HCT116 (cell line): ENCODE results near the gene IGSF23. TPM values are rescaled to one million over a fixed set of nuclear protein-coding genes. Genes with fewer than 3 reads are reported as not detected.

Source experiments
- ATAC-seq: fragments of 200-7000 bp; cut with Tn5 transposase; 2 replicates; pipeline ENCODE4 v1.9.1; 2020; ENCODE audit warnings: mild to moderate bottlenecking, moderate library complexity
- BruUV-seq: library from RNA; stranded (reverse); fragments of 400-500 nt; replicated peaks from 2 replicates; lab custom pipeline; 2021; lab: Mats Ljungman, UMichigan
- CTCF ChIA-PET: fragments of 300-600 bp; sonication (Branson Sonifier 250); formaldehyde crosslinking; loops from one replicate; lab custom pipeline; 2021; ENCODE audit warnings: antibody characterized with exemption; lab: Charles Lee
- POLR2A ChIA-PET: fragments of 300-600, 350-600 bp; sonication (Branson Sonifier 250); formaldehyde crosslinking; loops from one replicate; lab custom pipeline; 2021; ENCODE audit warnings: antibody characterized with exemption; lab: Charles Lee
- RAD21 ChIA-PET, 2 experiments: fragments of 300-600 bp; sonication (Branson Sonifier 250); formaldehyde crosslinking; loops; one replicate each; lab custom pipeline; 2023; ENCODE audit warnings: low total read pairs in 2 of 2; ENCODE audit not compliant: uncharacterized antibody in 2 of 2, unreplicated experiment in 2 of 2, low non-redundant PET in 1 of 2; lab: Charles Lee
- DNase-seq: peaks from one replicate; pipeline ENCODE4 v3.0.0-alpha.2; 2010; ENCODE audit warnings: low read depth, low spot score
- H2AFZ ChIP-seq: fragments of 200-600 bp; shearing (Covaris generic), sonication (generic); 2 replicates; pipeline ENCODE4 v1.6.1; 2017; ENCODE audit warnings: low read depth, mixed run types, mixed read lengths, antibody characterized with exemption, low read length; ENCODE audit not compliant: poor library complexity, severe bottlenecking
- H3K27ac ChIP-seq: 2 replicates; pipeline ENCODE4 v1.5.1; 2012; ENCODE audit warnings: low read depth, low read length
- H3K27me3 ChIP-seq: fragments of 200-600 bp; sonication (generic); 2 replicates; pipeline ENCODE4 v1.6.1; 2016; ENCODE audit warnings: mixed run types, low read length, mixed read lengths; ENCODE audit not compliant: insufficient read depth
- H3K36me3 ChIP-seq, 2 experiments: fragments of 200-500 bp in 1 of 2; fragments of 200-600 bp in 1 of 2; sonication (Bioruptor generic) in 1 of 2; sonication (generic) in 1 of 2; 2 replicates each; pipeline versions ENCODE4 v1.5.1 to v1.6.1; 2014 to 2016; ENCODE audit warnings: low read length in 2 of 2, inconsistent platforms in 1 of 2, mixed read lengths in 1 of 2, mixed run types in 1 of 2; ENCODE audit not compliant: insufficient read depth in 2 of 2, control insufficient read depth in 1 of 2
- H3K4me1 ChIP-seq, 2 experiments: fragments of 200-600 bp in 1 of 2; sonication (generic) in 1 of 2; 2 replicates each; pipeline versions ENCODE4 v1.5.1 to v1.6.1; 2012 to 2017; ENCODE audit warnings: low read length in 2 of 2, inconsistent platforms in 1 of 2, mild to moderate bottlenecking in 1 of 2, mixed read lengths in 1 of 2, mixed run types in 1 of 2, moderate library complexity in 1 of 2; ENCODE audit not compliant: insufficient read depth in 2 of 2, control insufficient read depth in 1 of 2
- H3K4me2 ChIP-seq: fragments of 200-600 bp; sonication (generic); 2 replicates; pipeline ENCODE4 v1.6.1; 2017; ENCODE audit warnings: mixed run types, low read length, mixed read lengths
- H3K4me3 ChIP-seq, 2 experiments: fragments of 200-600 bp in 1 of 2; sonication (generic) in 1 of 2; replicated peaks in 1 of 2; 2 replicates each; pipeline ENCODE4 v1.5.1; 2011 to 2016; ENCODE audit warnings: low read length in 2 of 2, control low read depth in 1 of 2, low read depth in 1 of 2, mild to moderate bottlenecking in 1 of 2, mixed read lengths in 1 of 2, mixed run types in 1 of 2
- H3K79me2 ChIP-seq: fragments of 200-600 bp; sonication (generic); 2 replicates; pipeline ENCODE4 v1.6.1; 2017; ENCODE audit warnings: mild to moderate bottlenecking, mixed run types, low read length, moderate library complexity, mixed read lengths; ENCODE audit not compliant: insufficient read depth
- H3K9ac ChIP-seq: fragments of 200-600 bp; sonication (generic); 2 replicates; pipeline ENCODE4 v1.6.1; 2016; ENCODE audit warnings: low read length, mixed read lengths
- H3K9me2 ChIP-seq: fragments of 200-600 bp; sonication (generic), shearing (Covaris generic); 2 replicates; pipeline ENCODE4 v1.6.1; 2017; ENCODE audit warnings: mixed run types, mild to moderate bottlenecking, moderate library complexity; ENCODE audit not compliant: insufficient read depth
- H3K9me3 ChIP-seq, 2 experiments: fragments of 200-500 bp in 1 of 2; fragments of 200-600 bp in 1 of 2; sonication (Bioruptor generic) in 1 of 2; sonication (generic) in 1 of 2; 2 replicates each; pipeline ENCODE4 v1.6.1; 2014 to 2017; ENCODE audit warnings: low read length in 2 of 2, mixed read lengths in 2 of 2, inconsistent platforms in 1 of 2, low read depth in 1 of 2, mild to moderate bottlenecking in 1 of 2, mixed run types in 1 of 2, moderate library complexity in 1 of 2; ENCODE audit not compliant: control insufficient read depth in 1 of 2, insufficient read depth in 1 of 2
- H4K20me1 ChIP-seq: fragments of 200-600 bp; sonication (generic), shearing (Covaris generic); 2 replicates; pipeline ENCODE4 v1.6.1; 2017; ENCODE audit warnings: mixed run types, mild to moderate bottlenecking, moderate library complexity; ENCODE audit not compliant: insufficient read depth
- CEBPB ChIP-seq: IDR thresholded peaks from 2 replicates; pipeline ENCODE4 v1.6.1; 2012; ENCODE audit warnings: low read depth
- EZH2 ChIP-seq: fragments of 200-600 bp; sonication (generic); IDR thresholded peaks from 2 replicates; pipeline ENCODE4 v1.6.1; 2017; ENCODE audit warnings: antibody characterized with exemption, mixed run types
- POLR2AphosphoS5 ChIP-seq: IDR thresholded peaks from 2 replicates; pipeline ENCODE4 v1.6.1; 2011; ENCODE audit warnings: mild to moderate bottlenecking, low read depth, low read length, moderate library complexity
- SIN3A ChIP-seq: IDR thresholded peaks from 2 replicates; pipeline ENCODE4 v1.6.1; 2012; ENCODE audit warnings: low read depth
- SP1 ChIP-seq: IDR thresholded peaks from 2 replicates; pipeline ENCODE4 v1.6.1; 2012; ENCODE audit warnings: low read depth
- intact Hi-C: fragments of 100-400 bp; cut with micrococcal nuclease; formaldehyde crosslinking; loops from 2 replicates; pipeline ENCODE4 v1.10.0; 2022
- total RNA-seq: library from RNA; stranded (reverse); gene quantifications from one replicate; pipeline ENCODE4 v1.2.1, GENCODE V29; 2021; ENCODE audit not compliant: unreplicated experiment
- TF ChIP-seq, protein P1 (sequence below): IDR thresholded peaks from 2 replicates; pipeline ENCODE4 v1.6.1; 2012; ENCODE audit warnings: low read depth
- TF ChIP-seq, protein P2 (sequence below), 3 experiments: fragments of 200-600 bp in 1 of 3; sonication (generic) in 1 of 3; IDR thresholded peaks in 2 of 3; conservative IDR thresholded peaks in 1 of 3; 2 replicates each; pipeline ENCODE4 v1.5.1; 2012 to 2017; ENCODE audit warnings: low read depth in 2 of 3, low read length in 2 of 3, antibody characterized with exemption in 1 of 3, borderline replicate concordance in 1 of 3, control low read depth in 1 of 3, mild to moderate bottlenecking in 1 of 3, mixed read lengths in 1 of 3, mixed run types in 1 of 3, moderate library complexity in 1 of 3; ENCODE audit not compliant: insufficient read depth in 1 of 3
- TF ChIP-seq, protein P3 (sequence below): IDR thresholded peaks from 2 replicates; pipeline ENCODE4 v1.6.1; 2012

The IGSF23 gene
- total RNA-seq, 1 experiment from 2014 or later: not detected

DNA sequence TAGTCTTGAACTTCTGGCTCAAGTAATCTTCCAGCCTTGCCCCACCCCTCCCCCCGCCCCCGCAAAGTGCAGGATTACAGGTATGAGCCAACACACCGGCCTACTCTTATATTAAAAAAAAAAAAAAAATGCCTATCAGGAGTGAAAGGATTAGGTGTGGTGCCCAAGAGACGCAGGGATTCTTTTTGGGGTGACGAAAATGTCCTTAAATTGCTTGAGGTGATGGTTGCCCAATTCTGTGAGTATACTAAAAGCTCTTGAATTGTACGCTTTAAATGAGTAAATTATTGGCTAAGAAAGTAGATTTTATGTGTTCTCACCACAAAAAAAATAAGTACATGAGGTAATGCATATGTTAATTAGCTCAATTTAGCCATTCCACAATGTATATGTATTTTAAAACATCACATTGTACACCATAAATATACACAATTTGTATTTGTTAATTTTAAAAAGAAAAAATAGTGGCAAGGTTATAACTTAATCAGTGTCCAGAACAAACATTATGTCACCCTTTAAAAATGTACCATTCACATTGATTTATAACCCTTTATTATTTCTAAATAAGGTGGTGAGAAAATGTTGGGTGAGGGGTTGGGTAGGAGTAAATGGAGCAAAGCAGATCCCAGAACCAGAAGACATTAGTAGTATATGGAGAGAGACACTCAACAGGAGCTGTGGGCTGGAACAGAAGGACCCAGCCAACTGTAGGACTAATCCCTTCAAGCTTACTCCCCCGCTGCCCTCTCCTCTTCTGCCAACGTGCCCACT, 3.9 kb downstream of the IGSF23 start:
- no TSS peak for BruUV-seq
- Histone ChIP-seq H3K9me2 (no peaks in the 10 kb centered on the region), H3K36me3 (no peaks in the 10 kb centered on the region), H3K9ac (no peak overlapping the region), H3K4me1 (no peaks in the 10 kb centered on the region), H3K27me3 (no peaks in the 10 kb centered on the region), H3K79me2 (no peaks in the 10 kb centered on the region), H3K9me3 (no peaks in the 10 kb centered on the region), H2AFZ (no peak overlapping the region), H3K4me3 (no peak overlapping the region), H3K27ac (no peak overlapping the region), H3K4me2 (no peak overlapping the region), H4K20me1 (no peaks in the 10 kb centered on the region)
- DNase-seq (no peak), ATAC-seq (no peak)
- POLR2A ChIA-PET: no interaction called here
- intact Hi-C loops: no loop called here
- CTCF ChIA-PET: no interaction called here
- TF ChIP-seq, protein P1, sequence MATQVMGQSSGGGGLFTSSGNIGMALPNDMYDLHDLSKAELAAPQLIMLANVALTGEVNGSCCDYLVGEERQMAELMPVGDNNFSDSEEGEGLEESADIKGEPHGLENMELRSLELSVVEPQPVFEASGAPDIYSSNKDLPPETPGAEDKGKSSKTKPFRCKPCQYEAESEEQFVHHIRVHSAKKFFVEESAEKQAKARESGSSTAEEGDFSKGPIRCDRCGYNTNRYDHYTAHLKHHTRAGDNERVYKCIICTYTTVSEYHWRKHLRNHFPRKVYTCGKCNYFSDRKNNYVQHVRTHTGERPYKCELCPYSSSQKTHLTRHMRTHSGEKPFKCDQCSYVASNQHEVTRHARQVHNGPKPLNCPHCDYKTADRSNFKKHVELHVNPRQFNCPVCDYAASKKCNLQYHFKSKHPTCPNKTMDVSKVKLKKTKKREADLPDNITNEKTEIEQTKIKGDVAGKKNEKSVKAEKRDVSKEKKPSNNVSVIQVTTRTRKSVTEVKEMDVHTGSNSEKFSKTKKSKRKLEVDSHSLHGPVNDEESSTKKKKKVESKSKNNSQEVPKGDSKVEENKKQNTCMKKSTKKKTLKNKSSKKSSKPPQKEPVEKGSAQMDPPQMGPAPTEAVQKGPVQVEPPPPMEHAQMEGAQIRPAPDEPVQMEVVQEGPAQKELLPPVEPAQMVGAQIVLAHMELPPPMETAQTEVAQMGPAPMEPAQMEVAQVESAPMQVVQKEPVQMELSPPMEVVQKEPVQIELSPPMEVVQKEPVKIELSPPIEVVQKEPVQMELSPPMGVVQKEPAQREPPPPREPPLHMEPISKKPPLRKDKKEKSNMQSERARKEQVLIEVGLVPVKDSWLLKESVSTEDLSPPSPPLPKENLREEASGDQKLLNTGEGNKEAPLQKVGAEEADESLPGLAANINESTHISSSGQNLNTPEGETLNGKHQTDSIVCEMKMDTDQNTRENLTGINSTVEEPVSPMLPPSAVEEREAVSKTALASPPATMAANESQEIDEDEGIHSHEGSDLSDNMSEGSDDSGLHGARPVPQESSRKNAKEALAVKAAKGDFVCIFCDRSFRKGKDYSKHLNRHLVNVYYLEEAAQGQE: no peak
- TF ChIP-seq EZH2: no peak
- TF ChIP-seq SIN3A: no peak
- TF ChIP-seq, protein P2, sequence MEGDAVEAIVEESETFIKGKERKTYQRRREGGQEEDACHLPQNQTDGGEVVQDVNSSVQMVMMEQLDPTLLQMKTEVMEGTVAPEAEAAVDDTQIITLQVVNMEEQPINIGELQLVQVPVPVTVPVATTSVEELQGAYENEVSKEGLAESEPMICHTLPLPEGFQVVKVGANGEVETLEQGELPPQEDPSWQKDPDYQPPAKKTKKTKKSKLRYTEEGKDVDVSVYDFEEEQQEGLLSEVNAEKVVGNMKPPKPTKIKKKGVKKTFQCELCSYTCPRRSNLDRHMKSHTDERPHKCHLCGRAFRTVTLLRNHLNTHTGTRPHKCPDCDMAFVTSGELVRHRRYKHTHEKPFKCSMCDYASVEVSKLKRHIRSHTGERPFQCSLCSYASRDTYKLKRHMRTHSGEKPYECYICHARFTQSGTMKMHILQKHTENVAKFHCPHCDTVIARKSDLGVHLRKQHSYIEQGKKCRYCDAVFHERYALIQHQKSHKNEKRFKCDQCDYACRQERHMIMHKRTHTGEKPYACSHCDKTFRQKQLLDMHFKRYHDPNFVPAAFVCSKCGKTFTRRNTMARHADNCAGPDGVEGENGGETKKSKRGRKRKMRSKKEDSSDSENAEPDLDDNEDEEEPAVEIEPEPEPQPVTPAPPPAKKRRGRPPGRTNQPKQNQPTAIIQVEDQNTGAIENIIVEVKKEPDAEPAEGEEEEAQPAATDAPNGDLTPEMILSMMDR (IDR thresholded peaks at IDR 0.05 in 2 of 3, conservative IDR thresholded peaks at IDR 0.05 in 1 of 3; ENCODE audit: borderline replicate concordance in 1 of 3, insufficient read depth in 1 of 3, low read depth in 2 of 3, low read length in 2 of 3): no peak
- no peak for TF ChIP-seq POLR2AphosphoS5
- TF ChIP-seq SP1: no peak
- TF ChIP-seq, protein P3, sequence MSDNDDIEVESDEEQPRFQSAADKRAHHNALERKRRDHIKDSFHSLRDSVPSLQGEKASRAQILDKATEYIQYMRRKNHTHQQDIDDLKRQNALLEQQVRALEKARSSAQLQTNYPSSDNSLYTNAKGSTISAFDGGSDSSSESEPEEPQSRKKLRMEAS: no peak
- TF ChIP-seq CEBPB: no peak
- RAD21 ChIA-PET: interaction anchor here in 1 of 2 experiments (0.6 kb wide), 1 partner anchor 125 kb away, joined by 3 read pairs; no protein-coding TSS in a partner anchor
